Kidney (tissue), 14 donors: Measurements from ENCODE around the gene DLL4. TPM values are rescaled to one million over a fixed set of nuclear protein-coding genes. Genes with fewer than 3 reads are reported as not detected.

Source experiments
- DNase-seq, 5 donors: peaks; one replicate each; pipeline ENCODE4 v3.0.0-alpha.2; 2013 to 2020
- FAIRE-seq: peaks from 2 replicates; lab custom pipeline; 2012; peaks lifted over from hg19 to GRCh38; lab: Jason Lieb, UNC
- H3K27ac ChIP-seq, 2 donors: one replicate each; pipeline ENCODE4 v1.7.0; 2013; ENCODE audit warnings: low read depth in 2 of 2, low read length in 2 of 2, inconsistent platforms in 1 of 2
- H3K27me3 ChIP-seq: one replicate; pipeline ENCODE4 v1.7.1; 2013; ENCODE audit warnings: low read length, inconsistent platforms; ENCODE audit not compliant: control insufficient read depth, insufficient read depth
- H3K36me3 ChIP-seq, 3 donors: one replicate each; pipeline versions ENCODE4 v1.7.0 to v1.7.1; 2013; ENCODE audit warnings: low read length in 3 of 3, control low read depth in 1 of 3, inconsistent platforms in 1 of 3; ENCODE audit not compliant: insufficient read depth in 3 of 3, control insufficient read depth in 2 of 3
- H3K4me1 ChIP-seq, 3 donors: one replicate each; pipeline versions ENCODE4 v1.7.0 to v1.7.1; 2013; ENCODE audit warnings: low read length in 3 of 3, inconsistent platforms in 1 of 3, low read depth in 1 of 3; ENCODE audit not compliant: control insufficient read depth in 2 of 3, insufficient read depth in 2 of 3
- H3K4me3 ChIP-seq, 3 donors: one replicate each; pipeline versions ENCODE4 v1.7.0 to v1.8.1; 2013; ENCODE audit warnings: low read length in 3 of 3, control low read depth in 1 of 3, inconsistent platforms in 1 of 3
- H3K9ac ChIP-seq, 3 donors: one replicate each; pipeline versions ENCODE4 v1.7.0 to v1.7.1; 2013; ENCODE audit warnings: low read length in 3 of 3, control low read depth in 1 of 3, inconsistent platforms in 1 of 3
- H3K9me3 ChIP-seq, 3 donors: one replicate each; pipeline versions ENCODE4 v1.7.0 to v1.7.1; 2013; ENCODE audit warnings: low read length in 3 of 3, control low read depth in 1 of 3, inconsistent platforms in 1 of 3; ENCODE audit not compliant: control insufficient read depth in 2 of 3, insufficient read depth in 1 of 3
- intact Hi-C: fragments of 100-400 bp; cut with DNase I; formaldehyde crosslinking; loops from one replicate; pipeline ENCODE4 v1.11.1; 2022
- polyA plus RNA-seq: library from polyadenylated mRNA; stranded (reverse); fragments of 350-450 nt; fragmentation: Illumina TruSeq; extraction: RNeasy Lipid Tissue Mini Kit (QIAGEN cat#74804); gene quantifications from one replicate; pipeline ENCODE4 v1.2.3, GENCODE V29; 2014; ENCODE audit warnings: low read depth, low replicate concordance; ENCODE audit not compliant: insufficient read depth
- total RNA-seq: library from RNA; stranded (reverse); fragmentation: NEBNext Ultra II Directional; extraction: Animal tissue kit (Norgen Biotek cat#: 25700); gene quantifications from one replicate; pipeline ENCODE4 v1.2.1, GENCODE V29; 2021
- TF ChIP-seq, protein P1 (sequence below): IDR thresholded peaks from 3 replicates; pipeline ENCODE4 v1.5.1; 2012; ENCODE audit warnings: mild to moderate bottlenecking, moderate library complexity, borderline replicate concordance; ENCODE audit not compliant: insufficient read depth; ENCODE audit errors: extremely low read depth
- donor health status: control.
- donor health status: control.
- donor health status: control.
- donor health status: control.
- donor health status: control.
- donor health status: DM: yes; HTN: yes; CAD: no.
- donor health status: Normal renal cell carcinoma (clear cell type).

Gene DLL4
- total and polyA plus RNA-seq, 2 donors from 2014 or later = 5.8 to 9.4 TPM

DNA sequence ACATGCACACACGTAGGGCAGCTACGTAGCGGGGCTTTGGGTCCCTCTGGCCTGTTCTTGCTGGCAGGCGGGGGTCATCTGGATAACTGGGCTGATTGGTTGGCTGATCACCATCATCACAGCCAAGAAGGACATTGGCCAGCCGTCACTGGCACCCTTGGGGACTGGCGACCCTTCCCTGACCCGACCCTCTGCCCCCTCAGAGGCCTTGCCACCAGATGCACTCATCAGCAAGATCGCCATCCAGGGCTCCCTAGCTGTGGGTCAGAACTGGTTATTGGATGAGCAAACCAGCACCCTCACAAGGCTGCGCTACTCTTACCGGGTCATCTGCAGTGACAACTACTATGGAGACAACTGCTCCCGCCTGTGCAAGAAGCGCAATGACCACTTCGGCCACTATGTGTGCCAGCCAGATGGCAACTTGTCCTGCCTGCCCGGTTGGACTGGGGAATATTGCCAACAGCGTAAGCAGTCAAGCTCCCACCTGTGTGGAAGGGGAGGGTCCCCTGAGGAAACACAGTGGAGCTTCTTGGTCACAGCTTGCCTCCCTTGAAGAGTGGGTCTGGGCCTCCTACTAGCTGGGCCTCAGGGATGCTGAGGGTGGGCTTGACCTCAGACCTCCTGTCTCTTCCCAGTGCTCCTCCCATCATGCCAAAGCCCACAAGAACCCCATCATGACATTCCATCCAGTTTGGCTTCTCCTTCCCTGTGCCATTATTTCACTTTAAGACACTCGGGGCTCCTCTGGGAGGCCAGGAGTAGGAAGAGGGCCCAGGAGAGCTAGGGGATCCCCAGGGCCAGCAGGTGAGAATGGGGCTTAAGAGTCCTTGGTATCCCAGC lies 2.4 kb downstream of the DLL4 start:
- Histone ChIP-seq H3K4me3 (peak overlapping the region in 2 of 3 donors; percentile 61 to 64), H3K27me3 (peaks cover 10% of the 10 kb centered on the region), H3K27ac (peak overlapping the region; percentile 71 to 81), H3K9me3 (no peaks in the 10 kb centered on the region), H3K9ac (peak overlapping the region in 2 of 3 donors; percentile 41 to 56), H3K4me1 (peaks cover 0 to 38% (median 4%) of the 10 kb centered on the region in 3 donors), H3K36me3 (no peaks in the 10 kb centered on the region)
- intact Hi-C loops = no loop called here
- TF ChIP-seq, protein P1, sequence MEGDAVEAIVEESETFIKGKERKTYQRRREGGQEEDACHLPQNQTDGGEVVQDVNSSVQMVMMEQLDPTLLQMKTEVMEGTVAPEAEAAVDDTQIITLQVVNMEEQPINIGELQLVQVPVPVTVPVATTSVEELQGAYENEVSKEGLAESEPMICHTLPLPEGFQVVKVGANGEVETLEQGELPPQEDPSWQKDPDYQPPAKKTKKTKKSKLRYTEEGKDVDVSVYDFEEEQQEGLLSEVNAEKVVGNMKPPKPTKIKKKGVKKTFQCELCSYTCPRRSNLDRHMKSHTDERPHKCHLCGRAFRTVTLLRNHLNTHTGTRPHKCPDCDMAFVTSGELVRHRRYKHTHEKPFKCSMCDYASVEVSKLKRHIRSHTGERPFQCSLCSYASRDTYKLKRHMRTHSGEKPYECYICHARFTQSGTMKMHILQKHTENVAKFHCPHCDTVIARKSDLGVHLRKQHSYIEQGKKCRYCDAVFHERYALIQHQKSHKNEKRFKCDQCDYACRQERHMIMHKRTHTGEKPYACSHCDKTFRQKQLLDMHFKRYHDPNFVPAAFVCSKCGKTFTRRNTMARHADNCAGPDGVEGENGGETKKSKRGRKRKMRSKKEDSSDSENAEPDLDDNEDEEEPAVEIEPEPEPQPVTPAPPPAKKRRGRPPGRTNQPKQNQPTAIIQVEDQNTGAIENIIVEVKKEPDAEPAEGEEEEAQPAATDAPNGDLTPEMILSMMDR = no peak
- FAIRE-seq = no peak
- DNase-seq = peak in 2 of 5 donors; percentile 49 to 52

DNA sequence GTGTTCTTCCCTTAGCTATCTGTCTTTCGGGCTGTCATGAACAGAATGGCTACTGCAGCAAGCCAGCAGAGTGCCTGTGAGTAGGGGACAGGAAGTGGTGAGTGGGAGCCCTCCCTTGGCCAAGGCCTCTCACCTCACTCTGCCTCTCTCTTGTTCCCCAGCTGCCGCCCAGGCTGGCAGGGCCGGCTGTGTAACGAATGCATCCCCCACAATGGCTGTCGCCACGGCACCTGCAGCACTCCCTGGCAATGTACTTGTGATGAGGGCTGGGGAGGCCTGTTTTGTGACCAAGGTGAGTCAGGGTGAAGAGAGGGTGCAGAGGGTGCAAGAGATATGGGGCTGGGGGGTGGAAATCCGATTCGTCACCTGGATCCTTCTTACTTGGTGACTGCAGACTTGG lies 3.0 kb downstream of the DLL4 start:
- TF ChIP-seq, protein P1 = no peak
- intact Hi-C loops = no loop called here
- DNase-seq (no peak), FAIRE-seq (no peak)
- Histone ChIP-seq H3K27me3 (peaks cover 4% of the 10 kb centered on the region), H3K9ac (peak overlapping the region in 1 of 3 donors; percentile 56), H3K4me3 (peak overlapping the region in 2 of 3 donors; percentile 13 to 61), H3K9me3 (no peaks in the 10 kb centered on the region), H3K36me3 (no peaks in the 10 kb centered on the region), H3K4me1 (peaks cover 0 to 32% (median 4%) of the 10 kb centered on the region in 3 donors), H3K27ac (peak overlapping the region in 1 of 2 donors; percentile 71)

DNA sequence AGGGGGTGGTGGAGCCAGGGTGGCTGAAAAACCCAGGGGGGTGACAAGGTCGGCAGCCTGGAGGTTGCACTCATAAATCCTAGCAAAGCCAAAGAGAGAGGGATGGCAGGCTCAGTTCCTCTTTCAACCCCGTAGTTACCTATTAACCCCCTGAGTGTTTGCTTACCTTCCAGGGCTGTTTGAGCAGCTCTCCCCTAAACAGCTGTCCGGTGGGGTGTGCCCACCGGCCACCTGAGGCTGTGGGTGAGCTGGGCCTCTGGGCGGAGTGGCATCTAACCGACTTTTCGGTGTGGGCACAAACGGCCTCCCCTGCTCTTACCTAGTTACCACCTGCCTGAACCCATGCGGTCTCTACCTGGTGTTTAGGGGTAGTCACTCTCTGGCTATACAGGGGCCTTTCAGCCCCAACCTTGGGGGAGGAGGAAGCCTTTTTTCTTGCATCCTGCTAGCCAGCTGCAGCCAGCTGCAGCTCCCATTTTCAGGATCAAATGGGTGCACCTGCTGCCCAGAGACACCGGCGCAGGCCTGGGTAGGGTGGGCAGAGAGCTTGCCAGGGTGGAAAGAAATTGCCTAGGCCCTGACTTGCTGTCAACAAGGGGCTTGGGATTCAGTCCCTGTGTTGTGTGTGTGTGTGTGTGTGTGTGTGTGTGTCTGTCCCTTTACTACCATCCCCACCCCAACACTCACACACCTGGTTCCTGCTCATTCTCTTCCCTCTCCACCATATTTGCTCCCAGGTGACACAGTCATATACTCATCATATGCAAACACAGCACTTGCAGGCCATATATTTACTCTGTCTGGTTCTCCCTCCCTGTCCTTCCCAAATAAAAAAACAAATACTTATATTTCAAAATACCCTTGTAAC lies 3.7 kb downstream of the DLL4 start:
- peaks cover 0 to 35% (median 4%) of the 10 kb centered on the region in 3 donors for H3K4me1 ChIP-seq
- TF ChIP-seq, protein P1 = no peak
- FAIRE-seq = no peak
- H3K9me3 ChIP-seq = no peaks in the 10 kb centered on the region
- intact Hi-C loops = no loop called here
- no peak overlapping the region for H3K27ac ChIP-seq
- no peak overlapping the region for H3K9ac ChIP-seq
- H3K27me3 ChIP-seq = peaks cover 2% of the 10 kb centered on the region
- H3K4me3 ChIP-seq = peak overlapping the region in 2 of 3 donors; percentile 13 to 61
- no peaks in the 10 kb centered on the region for H3K36me3 ChIP-seq
- peak in 1 of 5 donors; percentile 52 for DNase-seq
